GM12878 (cell line): ENCODE data around the gene STX10. TPM values are rescaled to one million over a fixed set of nuclear protein-coding genes. Genes with fewer than 3 reads are reported as not detected.

Source experiments
- BHLHE40 ChIP-seq, 2 experiments: fragments of 450-650 bp in 1 of 2; IDR thresholded peaks; 2 replicates each; pipeline ENCODE4 v1.6.1; 2011 to 2017; ENCODE audit warnings: low read depth in 2 of 2, borderline replicate concordance in 1 of 2, improper control_type of control experiment in 1 of 2, low read length in 1 of 2, mild to moderate bottlenecking in 1 of 2
- CTCF ChIP-seq, 3 experiments: IDR thresholded peaks in 2 of 3; conservative IDR thresholded peaks in 1 of 3; 2 replicates each; pipeline ENCODE4 v1.5.1; 2011; ENCODE audit warnings: low read depth in 3 of 3, low read length in 3 of 3, mild to moderate bottlenecking in 3 of 3, control low read depth in 2 of 3, moderate library complexity in 2 of 3, inconsistent platforms in 1 of 3, mixed read lengths in 1 of 3; ENCODE audit not compliant: control insufficient read depth in 2 of 3, insufficient read depth in 1 of 3; ENCODE audit errors: extremely low read depth in 1 of 3
- E2F8 ChIP-seq: fragments of 450-650 bp; IDR thresholded peaks from 2 replicates; pipeline ENCODE4 v1.6.1; 2018; ENCODE audit warnings: mild to moderate bottlenecking, low read depth, moderate library complexity; ENCODE audit not compliant: partially characterized antibody
- EGR1 ChIP-seq, 2 experiments: IDR thresholded peaks; 1 replicate in 1 of 2; 2 replicates in 1 of 2; pipeline ENCODE4 v1.6.1; 2011 to 2012; ENCODE audit warnings: low read depth in 2 of 2, low read length in 2 of 2, borderline replicate concordance in 1 of 2, mild to moderate bottlenecking in 1 of 2, moderate library complexity in 1 of 2
- MEF2A ChIP-seq: IDR thresholded peaks from 2 replicates; pipeline ENCODE4 v1.6.1; 2011; ENCODE audit warnings: low read depth, mild to moderate bottlenecking, low read length, moderate library complexity; ENCODE audit not compliant: insufficient read depth
- PAX5 ChIP-seq: IDR thresholded peaks from 2 replicates; pipeline ENCODE4 v1.6.1; 2011; ENCODE audit warnings: low read depth, low read length, borderline replicate concordance
- PKNOX1 ChIP-seq: fragments of 450-650 bp; IDR thresholded peaks from 2 replicates; pipeline ENCODE4 v1.6.1; 2016; ENCODE audit warnings: mild to moderate bottlenecking
- PRDM15 ChIP-seq: fragments of 450-650 bp; formaldehyde crosslinking; IDR thresholded peaks from 2 replicates; pipeline ENCODE4 v1.4.0; 2020; ENCODE audit warnings: mild to moderate bottlenecking, moderate library complexity
- SREBF1 ChIP-seq: IDR thresholded peaks from 2 replicates; pipeline ENCODE4 v1.6.1; 2012; ENCODE audit warnings: mild to moderate bottlenecking, low read length
- TARDBP ChIP-seq: IDR thresholded peaks from 2 replicates; pipeline ENCODE4 v1.6.1; 2016; ENCODE audit warnings: borderline replicate concordance
- YY1 ChIP-seq: IDR thresholded peaks from 2 replicates; pipeline ENCODE4 v1.6.1; 2011; ENCODE audit warnings: low read depth, mild to moderate bottlenecking, low read length
- ZNF384 ChIP-seq: IDR thresholded peaks from 2 replicates; pipeline ENCODE4 v1.6.1; 2012; ENCODE audit warnings: low read depth, mild to moderate bottlenecking, low read length, improper control_type of control experiment, borderline replicate concordance
- ZSCAN29 ChIP-seq: fragments of 450-650 bp; IDR thresholded peaks from 2 replicates; pipeline ENCODE4 v1.6.1; 2017; ENCODE audit warnings: mild to moderate bottlenecking, moderate library complexity
- polyA plus RNA-seq, 11 experiments: library from polyadenylated mRNA; depleted of rRNA in 4 of 11; unstranded in 6 of 11; stranded (reverse) in 5 of 11; fragments of >200 nt; fragmentation: Nextera tagmentation in 4 of 11; fragmentation: Illumina TruSeq in 1 of 11; extraction: Ambion mirVana in 4 of 11; extraction: Trizol in 1 of 11; gene quantifications; 1 replicate in 1 of 11; 2 replicates in 10 of 11; pipeline versions ENCODE4 v1.2.1 to v1.2.3, GENCODE V29; 2011 to 2016; ENCODE audit warnings: inconsistent platforms in 2 of 11, missing spikeins in 2 of 11, low read depth in 1 of 11
- total RNA-seq, 4 experiments: library from RNA; depleted of rRNA in 3 of 4; stranded (reverse); fragments of >200 nt in 3 of 4; fragmentation: Illumina TruSeq in 1 of 4; extraction: Trizol in 1 of 4; gene quantifications; 2 replicates each; pipeline versions ENCODE4 v1.2.1 to v1.2.3, GENCODE V29; 2013 to 2021

The STX10 gene
- total and polyA plus RNA-seq, 10 of the 15 experiments (the other 5 are each of a cell fraction or from before 2014, with no cell fraction given): 0.56 to 76.1 (median 47.6) TPM

GRCh38 chr19:13150187-13150930 lies at the start of gene STX10, which contains the start of gene IER2 (continued):
- TF ChIP-seq E2F8 (peak; percentile 80), PKNOX1 (peak; percentile 28), TARDBP (peak; percentile 89), MEF2A (peak; percentile 58; the same call in 1 of the 2 replicates), EGR1 (IDR thresholded peaks at IDR 0.05; ENCODE audit: borderline replicate concordance in 1 of 2, low read depth in 2 of 2, low read length in 2 of 2) (peak; percentile 65 to 94), ZSCAN29 (peak; percentile 80), YY1 (peak; percentile 100), PRDM15 (CRISPR knock-in tag) (no peak), CTCF (IDR thresholded peaks at IDR 0.05 in 2 of 3, conservative IDR thresholded peaks at IDR 0.05 in 1 of 3; ENCODE audit: control insufficient read depth in 2 of 3, extremely low read depth in 1 of 3, insufficient read depth in 1 of 3, low read depth in 3 of 3, low read length in 3 of 3) (peak; percentile 59 to 70 (median 66)), PAX5 (0 out of 2 replicates have a peak, but pooled peaks have one; percentile 15), BHLHE40 (IDR thresholded peaks at IDR 0.05; ENCODE audit: borderline replicate concordance in 1 of 2, low read depth in 2 of 2, low read length in 1 of 2) (peak; percentile 97 to 98), SREBF1 (no peak), ZNF384 (no peak)
